Activated T-cell treated with anti-CD3 and anti-CD28 coated beads for 24 hours (primary cell): ENCODE results near the gene PLVAP.
A peak's percentile ranks its signal among the peaks of the same experiment; 100 is the strongest.

ENCODE experiments used
- DNase-seq: peaks from one replicate; pipeline ENCODE4 v3.0.0-alpha.2; 2020; ENCODE audit warnings: low read depth

Gene PLVAP

GRCh38 chr19:17357078-17357666 is 20.0 kb downstream of the PLVAP start:
- DNase-seq: no peak

DNA sequence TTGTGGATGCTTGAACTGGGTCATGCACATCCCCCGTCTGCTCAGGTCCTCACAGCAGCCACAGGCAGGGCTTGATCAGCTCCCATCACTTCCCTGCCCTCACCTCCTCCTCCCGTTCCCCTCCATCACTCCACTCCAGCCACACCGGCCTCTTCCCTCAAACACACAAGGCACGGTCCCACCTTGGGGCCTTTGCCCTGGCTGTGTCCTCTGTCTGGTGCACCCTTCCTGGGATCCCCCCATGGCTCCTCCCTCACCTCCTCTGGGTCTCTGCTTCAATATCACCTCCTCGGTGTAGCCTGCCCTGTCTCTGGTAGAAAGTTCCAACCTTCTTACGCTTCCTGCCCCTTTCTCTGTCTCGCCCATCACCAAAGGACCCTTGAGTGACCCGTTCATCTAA is 23.8 kb downstream of the PLVAP start:
- DNase-seq: no peak

DNA sequence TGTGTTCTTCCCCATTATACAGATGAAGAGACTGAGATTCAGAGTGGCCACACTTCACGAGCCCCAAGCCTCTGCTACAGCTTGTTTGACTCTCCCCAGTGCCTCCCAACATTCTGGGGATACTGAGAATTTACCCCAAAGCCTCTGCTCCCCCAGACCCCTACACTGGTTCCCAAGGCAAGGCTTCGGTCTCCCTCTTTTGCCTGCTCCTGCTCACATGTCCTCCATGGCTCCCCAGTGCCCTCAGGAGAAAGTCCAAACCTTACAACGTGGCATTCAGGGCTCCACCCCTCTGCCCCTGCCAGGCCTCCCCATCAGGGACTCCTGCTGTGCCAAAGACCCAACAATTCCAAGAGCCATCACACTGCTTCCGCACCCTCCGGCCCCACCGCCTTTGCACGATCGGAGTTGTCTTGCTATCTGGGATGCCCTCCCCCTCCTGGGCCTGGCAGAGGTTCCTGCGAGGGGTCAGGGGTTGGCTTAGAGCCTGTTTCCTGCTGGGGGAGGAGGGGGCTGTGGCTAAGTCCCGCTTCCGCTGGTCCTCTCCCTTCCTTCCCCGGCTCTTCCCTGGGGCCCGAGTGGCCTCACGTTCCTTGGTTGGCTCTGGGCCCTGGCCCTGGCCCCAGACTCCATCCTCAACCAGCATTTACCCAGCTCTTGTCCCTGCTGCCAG is 24.4 kb downstream of the PLVAP start:
- DNase-seq: no peak

- no peak for DNase-seq
These were observed 25.2 kb downstream of the PLVAP start for GRCh38 chr19:17351815-17352435.

GRCh38 chr19:17348700-17349099 is 28.4 kb downstream of the PLVAP start:
- DNase-seq: no peak

GRCh38 chr19:17347877-17348276 is 29.3 kb downstream of the PLVAP start:
- DNase-seq: no peak

GRCh38 chr19:17347361-17347760 is 29.8 kb downstream of the PLVAP start:
- DNase-seq: no peak

- peak; percentile 69 for DNase-seq
These were observed 31.0 kb downstream of the PLVAP start for GRCh38 chr19:17346109-17346671.

GRCh38 chr19:17341845-17342244 is 35.3 kb downstream of the PLVAP start:
- DNase-seq: no peak

GRCh38 chr19:17341386-17341785 is 35.8 kb downstream of the PLVAP start:
- DNase-seq: no peak

DNA sequence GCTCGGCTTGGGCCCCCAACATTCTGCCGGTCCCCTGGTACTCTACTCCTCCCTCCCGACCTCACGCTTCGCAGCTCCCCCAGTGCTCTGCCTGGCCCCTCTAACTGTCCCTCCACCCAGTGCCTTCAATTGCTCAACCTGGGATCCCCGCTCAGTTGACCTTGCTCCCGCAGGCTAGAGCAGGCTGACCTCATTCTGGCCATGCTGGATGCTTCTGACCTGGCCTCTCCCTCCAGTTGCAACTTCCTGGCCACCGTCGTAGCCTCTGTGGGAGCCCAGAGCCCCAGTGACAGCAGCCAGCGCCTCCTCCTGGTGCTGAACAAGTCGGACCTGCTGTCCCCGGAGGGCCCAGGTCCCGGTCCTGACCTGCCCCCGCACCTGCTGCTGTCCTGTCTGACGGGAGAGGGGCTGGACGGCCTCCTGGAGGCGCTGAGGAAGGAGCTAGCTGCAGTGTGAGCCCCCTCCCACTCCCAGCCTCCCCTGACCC is 36.2 kb downstream of the PLVAP start:
- no peak for DNase-seq

- DNase-seq: no peak
These were observed 36.8 kb downstream of the PLVAP start for GRCh38 chr19:17340302-17340870.

- no peak for DNase-seq
These were observed 37.9 kb downstream of the PLVAP start for GRCh38 chr19:17339088-17339741.

DNA sequence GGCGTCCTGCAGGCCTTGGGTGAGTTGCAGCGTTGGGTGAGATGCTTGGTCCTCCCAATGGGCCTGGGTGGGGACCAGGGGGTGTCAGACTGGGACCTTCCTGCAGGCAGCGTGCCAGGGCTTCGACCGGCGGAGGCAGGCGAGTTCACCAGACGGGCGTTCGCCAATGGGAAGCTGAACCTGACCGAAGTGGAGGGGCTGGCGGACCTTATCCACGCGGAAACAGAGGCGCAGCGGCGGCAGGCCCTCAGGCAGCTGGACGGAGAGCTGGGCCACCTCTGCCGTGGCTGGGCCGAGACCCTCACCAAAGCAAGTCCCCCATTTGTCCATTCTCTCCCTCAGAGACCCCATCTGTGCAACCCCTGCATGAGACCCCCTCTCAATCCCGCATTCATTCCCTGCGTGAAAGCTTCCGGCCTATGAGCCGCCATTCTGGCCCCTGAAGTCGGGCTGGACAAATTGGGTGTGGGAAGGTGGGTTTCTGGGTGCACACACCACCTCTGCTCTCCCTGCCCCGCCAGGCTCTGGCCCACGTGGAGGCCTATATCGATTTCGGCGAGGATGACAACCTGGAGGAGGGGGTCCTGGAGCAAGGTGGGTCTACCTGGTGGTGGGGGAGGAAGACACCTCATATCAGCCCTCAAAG is 38.6 kb downstream of the PLVAP start:
- no peak for DNase-seq

GRCh38 chr19:17337675-17338432 is 39.3 kb downstream of the PLVAP start:
- DNase-seq: no peak

- peak; percentile 95 for DNase-seq
These were observed 40.1 kb downstream of the PLVAP start, which contains the start of gene GTPBP3 for GRCh38 chr19:17336872-17337674. GTPBP3 (plus strand) TSS chr19:17337553; CDS start chr19:17337612, 59 bp downstream.

- no peak for DNase-seq
These were observed 41.6 kb downstream of the PLVAP start for GRCh38 chr19:17335575-17335974.

DNA sequence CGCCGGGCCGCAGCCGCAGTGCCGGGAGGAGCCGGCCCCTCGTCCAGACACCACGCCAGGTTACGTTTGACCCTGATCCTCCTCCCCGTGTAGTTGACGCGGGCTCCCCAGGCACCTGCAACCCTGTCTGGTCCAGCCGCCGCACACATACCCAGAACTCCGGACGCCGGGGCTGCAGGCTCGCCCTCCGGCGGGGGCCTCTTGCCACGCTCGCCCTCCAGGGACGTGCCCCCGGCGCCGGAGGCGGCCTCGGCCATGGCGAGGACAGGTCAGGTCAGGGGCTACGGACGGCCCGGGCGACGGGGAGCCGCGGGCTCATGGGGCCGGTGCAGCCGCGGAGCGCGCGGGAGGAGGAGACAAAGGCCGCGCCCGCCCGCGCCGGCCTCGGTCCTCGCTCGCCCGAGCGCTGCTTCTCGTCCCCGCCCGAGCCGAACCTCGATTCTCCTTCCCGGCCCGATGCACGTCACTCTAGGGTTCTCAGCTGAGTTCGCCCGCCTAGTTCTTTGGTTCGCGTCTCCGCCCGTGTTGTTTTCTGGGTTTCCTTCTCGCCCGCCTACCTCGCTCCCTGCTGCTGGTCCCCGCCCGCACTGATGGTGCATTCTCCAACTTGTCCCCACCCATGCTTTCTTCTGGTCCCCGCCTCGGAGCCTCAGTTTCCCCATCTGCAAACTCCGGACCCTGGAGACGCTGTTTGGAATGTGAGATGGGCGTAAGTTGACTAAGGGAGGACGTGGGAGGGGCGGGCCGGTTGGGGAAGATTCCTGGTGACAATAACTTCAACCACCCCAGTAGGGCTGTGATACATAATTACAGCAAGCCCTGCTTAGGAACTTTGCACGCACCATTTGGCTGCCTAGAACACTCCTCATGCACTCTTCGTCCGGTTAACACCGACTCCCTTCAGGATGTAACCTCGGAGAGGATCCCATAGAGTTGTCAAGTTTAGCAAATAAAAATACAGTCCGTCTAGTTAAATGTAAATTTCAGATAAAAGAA is 42.4 kb downstream of the PLVAP start, which contains the start of gene ANO8:
Gene ANO8, minus strand, starts transcription at position 442 of the 996 bp plus-strand sequence. Its CDS starts 185 bp downstream, at position 257.
- peak; percentile 94 for DNase-seq
